AG04449 (cell line): ENCODE measurements around the gene SLC35B2.

ENCODE experiments used
- CTCF ChIA-PET: fragments of 350-600 bp; formaldehyde crosslinking; extraction: SDS; loops from one replicate; lab custom pipeline; 2021; ENCODE audit warnings: antibody characterized with exemption; lab: Yijun Ruan, JAX
- POLR2A ChIA-PET: fragments of 400-600, 350-600 bp; formaldehyde crosslinking; extraction: SDS; loops from one replicate; lab custom pipeline; 2020; ENCODE audit warnings: antibody characterized with exemption, inconsistent platforms; lab: Yijun Ruan, JAX
- DNase-seq: peaks from one replicate; pipeline ENCODE4 v3.0.0-alpha.2; 2010; ENCODE audit warnings: low read depth, low spot score
- H3K4me3 ChIP-seq: 2 replicates; pipeline ENCODE4 v1.5.1; 2011; ENCODE audit warnings: low read depth, mild to moderate bottlenecking, control low read depth, low read length
- TF ChIP-seq, protein P1 (sequence below): IDR thresholded peaks from one replicate; pipeline ENCODE4 v1.5.1; 2011; ENCODE audit warnings: mild to moderate bottlenecking, moderate library complexity, low read length, control low read depth, inconsistent platforms; ENCODE audit not compliant: insufficient read depth; ENCODE audit errors: missing control alignments

The SLC35B2 gene

DNA sequence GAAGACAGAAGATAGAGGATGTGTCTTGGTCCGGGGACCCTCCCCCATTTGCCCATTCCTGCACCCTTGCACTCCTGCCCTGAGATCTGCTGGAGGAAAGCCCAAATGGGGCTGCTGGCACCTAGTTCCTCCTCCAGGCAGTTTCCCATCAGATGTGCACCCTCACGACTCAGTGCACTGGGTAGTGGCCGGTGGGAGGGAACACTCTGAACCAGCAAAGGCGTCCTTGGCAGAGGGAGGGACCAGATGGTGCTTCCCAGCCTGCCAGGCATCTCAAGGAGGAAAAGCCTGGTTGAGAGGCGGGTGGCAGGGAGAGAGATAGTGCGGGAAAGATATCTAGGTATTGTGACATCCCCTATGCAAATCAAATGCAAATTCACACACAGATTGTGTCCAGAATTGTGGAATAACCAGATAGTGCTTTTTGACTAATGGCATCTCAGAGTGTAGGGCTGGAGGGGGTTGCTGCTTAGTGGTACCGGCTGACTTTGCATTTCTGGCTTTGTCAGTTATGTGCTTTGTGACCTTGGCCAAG, 32.5 kb upstream of the SLC35B2 start:
- TF ChIP-seq, protein P1, sequence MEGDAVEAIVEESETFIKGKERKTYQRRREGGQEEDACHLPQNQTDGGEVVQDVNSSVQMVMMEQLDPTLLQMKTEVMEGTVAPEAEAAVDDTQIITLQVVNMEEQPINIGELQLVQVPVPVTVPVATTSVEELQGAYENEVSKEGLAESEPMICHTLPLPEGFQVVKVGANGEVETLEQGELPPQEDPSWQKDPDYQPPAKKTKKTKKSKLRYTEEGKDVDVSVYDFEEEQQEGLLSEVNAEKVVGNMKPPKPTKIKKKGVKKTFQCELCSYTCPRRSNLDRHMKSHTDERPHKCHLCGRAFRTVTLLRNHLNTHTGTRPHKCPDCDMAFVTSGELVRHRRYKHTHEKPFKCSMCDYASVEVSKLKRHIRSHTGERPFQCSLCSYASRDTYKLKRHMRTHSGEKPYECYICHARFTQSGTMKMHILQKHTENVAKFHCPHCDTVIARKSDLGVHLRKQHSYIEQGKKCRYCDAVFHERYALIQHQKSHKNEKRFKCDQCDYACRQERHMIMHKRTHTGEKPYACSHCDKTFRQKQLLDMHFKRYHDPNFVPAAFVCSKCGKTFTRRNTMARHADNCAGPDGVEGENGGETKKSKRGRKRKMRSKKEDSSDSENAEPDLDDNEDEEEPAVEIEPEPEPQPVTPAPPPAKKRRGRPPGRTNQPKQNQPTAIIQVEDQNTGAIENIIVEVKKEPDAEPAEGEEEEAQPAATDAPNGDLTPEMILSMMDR = no peak
- H3K4me3 ChIP-seq = no peak overlapping the region
- DNase-seq = no peak
- ChIA-PET CTCF (interaction anchor here (0.6 to 3.1 kb wide), 2 partner anchors 22 to 49 kb away, joined by 3 to 17 read pairs; no protein-coding TSS in a partner anchor), POLR2A (no interaction called here)

DNA sequence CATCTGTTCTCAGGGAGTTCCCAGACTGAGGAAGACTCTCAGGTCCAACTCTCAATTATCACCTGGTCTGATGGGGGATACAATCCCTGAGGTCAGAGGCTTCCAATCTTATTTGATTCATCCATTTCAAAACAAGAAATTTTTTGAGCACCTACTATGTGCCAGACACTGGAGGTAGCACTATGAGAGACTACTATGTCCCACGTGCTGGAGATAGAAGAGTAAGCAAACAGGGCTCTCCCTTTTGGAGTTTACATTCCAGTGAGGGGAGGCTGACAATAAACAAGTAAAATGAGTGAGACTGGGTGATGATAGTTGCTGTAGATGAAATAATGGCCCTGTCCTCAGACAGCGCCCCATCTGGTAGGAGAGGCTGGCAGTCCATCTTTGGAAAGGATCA, 29.4 kb upstream of the SLC35B2 start:
- H3K4me3 ChIP-seq = no peak overlapping the region
- ChIA-PET POLR2A (no interaction called here), CTCF (interaction anchor here (3.1 kb wide), 1 partner anchor 19 kb away, joined by 17 read pairs; no protein-coding TSS in a partner anchor)
- TF ChIP-seq, protein P1 = no peak
- no peak for DNase-seq

DNA sequence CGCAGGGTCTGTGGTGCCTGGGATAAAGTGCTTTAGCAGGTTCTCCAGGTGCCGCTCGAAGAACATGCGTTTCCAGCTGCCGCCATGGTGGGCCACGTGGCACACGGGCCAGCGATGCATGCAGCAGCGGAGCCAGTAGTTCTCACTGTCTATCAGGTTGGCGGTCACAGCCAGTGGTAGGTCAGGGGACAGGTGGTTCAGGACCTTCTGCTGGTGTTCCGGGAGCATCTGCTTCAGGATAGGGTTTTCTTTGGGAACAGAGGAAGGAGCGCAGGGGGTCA, 28.9 kb upstream of the SLC35B2 start:
- ChIA-PET CTCF (interaction anchor here (1.2 to 1.6 kb wide), 2 partner anchors 18 to 113 kb away, joined by 3 to 4 read pairs; no protein-coding TSS in a partner anchor), POLR2A (no interaction called here)
- no peak for DNase-seq
- TF ChIP-seq, protein P1 = no peak
- H3K4me3 ChIP-seq = no peak overlapping the region

DNA sequence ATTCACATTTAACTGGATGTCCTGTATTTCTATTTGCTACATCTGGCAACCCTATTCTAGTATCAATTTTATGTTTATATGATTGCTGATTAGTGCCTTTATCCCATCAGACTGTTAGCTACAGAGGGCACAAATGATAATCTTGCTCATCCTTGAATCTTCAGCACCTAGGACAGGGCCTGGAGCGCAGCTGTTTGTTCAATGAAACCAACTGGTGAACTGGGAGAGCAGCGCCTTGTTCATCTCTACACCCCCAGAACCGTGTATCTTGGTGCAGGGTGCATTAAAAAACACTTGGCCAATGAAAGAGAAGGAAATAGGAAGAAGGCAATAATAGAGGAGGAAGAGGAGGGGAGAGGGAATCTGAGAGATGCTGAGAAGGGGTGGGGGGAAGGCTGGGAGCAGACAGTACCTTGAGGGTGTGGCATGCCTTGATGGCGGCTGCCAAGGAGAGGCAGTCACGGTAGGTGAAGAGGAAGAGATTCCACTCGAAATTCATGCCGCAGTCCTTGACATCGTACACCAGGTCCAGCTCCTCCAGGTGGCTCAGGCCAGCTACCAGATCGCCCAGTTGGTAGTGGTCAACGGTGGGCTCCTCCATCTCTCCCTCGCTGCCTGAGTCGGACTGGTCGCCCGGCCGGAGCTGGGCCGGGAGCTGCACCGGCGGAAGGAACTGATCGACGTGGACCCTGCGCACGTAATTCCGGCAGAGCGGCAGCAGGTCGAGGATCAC, 28.4 kb upstream of the SLC35B2 start:
- ChIA-PET POLR2A (no interaction called here), CTCF (interaction anchor here (0.9 to 1.6 kb wide), 4 partner anchors 18 to 113 kb away, joined by 3 to 4 read pairs (median 4); no protein-coding TSS in a partner anchor)
- no peak overlapping the region for H3K4me3 ChIP-seq
- TF ChIP-seq, protein P1 = no peak
- no peak for DNase-seq

DNA sequence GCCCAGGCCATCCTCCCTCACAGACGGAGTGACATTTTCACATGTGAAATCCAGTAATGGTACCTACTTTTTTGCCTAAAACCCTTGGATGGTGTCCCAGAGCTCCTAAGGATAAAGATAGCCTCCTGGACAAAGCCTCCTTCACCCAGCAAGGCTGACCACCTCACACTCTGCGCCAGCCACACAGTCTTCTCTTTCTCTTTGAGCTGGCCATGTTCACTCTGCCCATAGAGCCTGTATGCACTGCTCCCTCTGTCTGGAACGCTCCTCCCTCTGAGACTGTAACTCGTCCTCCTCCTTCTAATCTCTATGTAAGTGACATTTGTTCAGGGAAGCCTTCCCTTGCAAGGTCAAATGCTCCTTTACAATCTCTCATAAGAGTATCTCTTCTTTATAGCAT, 27.5 kb upstream of the SLC35B2 start:
- TF ChIP-seq, protein P1 = no peak
- CTCF ChIA-PET = interaction anchor here (0.8 to 3.5 kb wide), 7 partner anchors 16 to 112 kb away, joined by 3 to 19 read pairs (median 4); partner anchors contain the start of genes AARS2 and TMEM151B
- DNase-seq = no peak
- no peak overlapping the region for H3K4me3 ChIP-seq
- POLR2A ChIA-PET = no interaction called here

DNA sequence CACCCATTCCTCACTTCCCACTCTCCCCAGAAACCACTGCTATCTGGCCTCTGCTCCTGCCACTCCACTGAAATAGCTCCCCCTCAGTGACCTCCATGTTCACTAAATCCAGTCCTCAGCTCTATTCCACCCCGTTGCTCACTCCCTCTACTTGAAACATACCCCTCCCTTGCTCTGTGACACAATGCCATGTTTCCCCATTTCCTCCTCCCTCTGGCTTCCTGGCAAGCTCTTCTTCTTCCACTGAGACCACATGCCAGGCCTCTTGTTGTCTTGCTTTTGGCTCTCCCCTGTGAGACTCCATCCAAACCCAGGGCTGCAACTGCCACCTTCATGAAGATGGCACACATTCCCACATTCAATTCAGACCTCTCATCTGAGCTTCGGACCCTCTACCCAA, 26.8 kb upstream of the SLC35B2 start:
- no peak overlapping the region for H3K4me3 ChIP-seq
- ChIA-PET CTCF (interaction anchor here (0.8 to 3.5 kb wide), 6 partner anchors 15 to 54 kb away, joined by 3 to 19 read pairs (median 4); partner anchors contain the start of genes AARS2 and TMEM151B), POLR2A (no interaction called here)
- TF ChIP-seq, protein P1 = no peak
- DNase-seq = no peak
